GM23338 (cell line): ENCODE measurements around the gene SLC35A2. TPM values are rescaled to one million over a fixed set of nuclear protein-coding genes. Genes with fewer than 3 reads are reported as not detected.

Experiments
- ATAC-seq: fragments of 200-7000 bp; cut with Tn5 transposase; 3 replicates; pipeline ENCODE4 v1.9.1; 2020
- DNase-seq: peaks from one replicate; pipeline ENCODE4 v3.0.0-alpha.2; 2015; ENCODE audit warnings: low spot score
- H2AFZ ChIP-seq: fragments of 200-600 bp; sonication (generic); 2 replicates; pipeline ENCODE4 v1.8.0; 2016; ENCODE audit warnings: antibody characterized with exemption, mild to moderate bottlenecking, moderate library complexity
- H3F3A ChIP-seq: fragments of 200-600 bp; sonication (generic); replicated peaks from 2 replicates; pipeline ENCODE4 v1.8.0; 2017; ENCODE audit warnings: antibody characterized with exemption, mixed run types, low read depth
- H3K27ac ChIP-seq: fragments of 200-600 bp; sonication (generic); 2 replicates; pipeline ENCODE4 v1.6.1; 2016; ENCODE audit warnings: low read depth
- H3K27me3 ChIP-seq: fragments of 200-600 bp; sonication (generic); 2 replicates; pipeline ENCODE4 v1.8.0; 2016; ENCODE audit warnings: mild to moderate bottlenecking, mixed run types, moderate library complexity; ENCODE audit not compliant: insufficient read depth
- H3K36me3 ChIP-seq: fragments of 200-600 bp; sonication (generic); 2 replicates; pipeline ENCODE4 v1.8.0; 2016; ENCODE audit warnings: mild to moderate bottlenecking; ENCODE audit not compliant: insufficient read depth
- H3K4me1 ChIP-seq: fragments of 200-600 bp; sonication (generic); 2 replicates; pipeline ENCODE4 v1.8.0; 2016; ENCODE audit warnings: mild to moderate bottlenecking, moderate library complexity; ENCODE audit not compliant: insufficient read depth
- H3K4me2 ChIP-seq: fragments of 200-600 bp; sonication (generic); 2 replicates; pipeline ENCODE4 v1.7.1; 2017; ENCODE audit warnings: mixed run types
- H3K4me3 ChIP-seq: fragments of 200-600 bp; sonication (generic); 2 replicates; pipeline ENCODE4 v1.6.1; 2016; ENCODE audit warnings: mixed run types
- H3K79me2 ChIP-seq: fragments of 200-600 bp; sonication (generic); replicated peaks from 2 replicates; pipeline ENCODE4 v1.8.0; 2017; ENCODE audit warnings: mild to moderate bottlenecking; ENCODE audit not compliant: insufficient read depth
- H3K9me2 ChIP-seq: fragments of 200-600 bp; sonication (generic); 2 replicates; pipeline ENCODE4 v1.8.0; 2017; ENCODE audit not compliant: insufficient read depth
- H4K20me1 ChIP-seq: fragments of 200-600 bp; sonication (generic); replicated peaks from 2 replicates; pipeline ENCODE4 v1.8.0; 2017; ENCODE audit warnings: mild to moderate bottlenecking; ENCODE audit not compliant: insufficient read depth
- H3K27ac Mint-ChIP-seq: 2 replicates; pipeline ENCODE4 v1.8.0; 2020; ENCODE audit warnings: inconsistent platforms, mild to moderate bottlenecking, moderate library complexity, mixed read lengths
- H3K27me3 Mint-ChIP-seq: 3 replicates; pipeline ENCODE4 v1.8.0; 2022; ENCODE audit warnings: low read depth, mild to moderate bottlenecking, moderate library complexity, mixed read lengths, inconsistent platforms; ENCODE audit not compliant: insufficient read depth, poor library complexity
- H3K36me3 Mint-ChIP-seq: 3 replicates; pipeline ENCODE4 v1.8.0; 2021; ENCODE audit warnings: low read depth, mild to moderate bottlenecking, inconsistent platforms, moderate library complexity, mixed read lengths
- H3K4me1 Mint-ChIP-seq: 3 replicates; pipeline ENCODE4 v1.8.0; 2020; ENCODE audit warnings: mild to moderate bottlenecking, inconsistent platforms, mixed read lengths
- H3K4me3 Mint-ChIP-seq: 3 replicates; pipeline ENCODE4 v1.8.0; 2021; ENCODE audit warnings: moderate library complexity, mild to moderate bottlenecking, inconsistent platforms, mixed read lengths
- H3K9me3 Mint-ChIP-seq: 3 replicates; pipeline ENCODE4 v1.8.0; 2020; ENCODE audit warnings: moderate library complexity, mild to moderate bottlenecking, inconsistent platforms, mixed read lengths
- EZH2phosphoT487 ChIP-seq: fragments of 200-600 bp; sonication (generic); IDR thresholded peaks from one replicate; pipeline ENCODE4 v1.8.1; 2018; ENCODE audit warnings: antibody characterized with exemption; ENCODE audit not compliant: unreplicated experiment
- STAT1 ChIP-seq: IDR thresholded peaks from one replicate; pipeline ENCODE4 v1.6.1; 2016; ENCODE audit warnings: antibody characterized with exemption; ENCODE audit not compliant: unreplicated experiment
- ZNF114 ChIP-seq: fragments of 250-450 bp; sonication (Bioruptor Pico); IDR thresholded peaks from 2 replicates; pipeline ENCODE4 v1.5.0; 2020; ENCODE audit warnings: mild to moderate bottlenecking, moderate library complexity
- polyA plus RNA-seq: library from polyadenylated mRNA; unstranded; fragments of >200 nt; fragmentation: Nextera tagmentation; extraction: Ambion mirVana; gene quantifications from 2 replicates; pipeline ENCODE4 v1.2.1, GENCODE V29; 2016
- total RNA-seq: library from RNA; depleted of rRNA; stranded (reverse); fragments of >200 nt; shearing (Covaris generic); gene quantifications from 2 replicates; pipeline ENCODE4 v1.2.3, GENCODE V29; 2014
- TF ChIP-seq, protein P1 (sequence below): IDR thresholded peaks from one replicate; pipeline ENCODE4 v1.6.1; 2018; ENCODE audit warnings: antibody characterized with exemption; ENCODE audit not compliant: unreplicated experiment
- TF ChIP-seq, protein P2 (sequence below), 2 experiments: fragments of 200-600 bp in 1 of 2; sonication (generic) in 1 of 2; conservative IDR thresholded peaks; 2 replicates each; pipeline versions ENCODE4 v1.5.1 to v1.6.1; 2016 to 2017; ENCODE audit warnings: antibody characterized with exemption in 2 of 2, low read depth in 2 of 2, mild to moderate bottlenecking in 2 of 2, moderate library complexity in 1 of 2
- TF ChIP-seq, protein P3 (sequence below): IDR thresholded peaks from 2 replicates; pipeline ENCODE4 v1.6.1; 2016; ENCODE audit warnings: antibody characterized with exemption

Gene SLC35A2
- total and polyA plus RNA-seq, 2 experiments from 2014 or later = 13.0 to 16.4 TPM

DNA sequence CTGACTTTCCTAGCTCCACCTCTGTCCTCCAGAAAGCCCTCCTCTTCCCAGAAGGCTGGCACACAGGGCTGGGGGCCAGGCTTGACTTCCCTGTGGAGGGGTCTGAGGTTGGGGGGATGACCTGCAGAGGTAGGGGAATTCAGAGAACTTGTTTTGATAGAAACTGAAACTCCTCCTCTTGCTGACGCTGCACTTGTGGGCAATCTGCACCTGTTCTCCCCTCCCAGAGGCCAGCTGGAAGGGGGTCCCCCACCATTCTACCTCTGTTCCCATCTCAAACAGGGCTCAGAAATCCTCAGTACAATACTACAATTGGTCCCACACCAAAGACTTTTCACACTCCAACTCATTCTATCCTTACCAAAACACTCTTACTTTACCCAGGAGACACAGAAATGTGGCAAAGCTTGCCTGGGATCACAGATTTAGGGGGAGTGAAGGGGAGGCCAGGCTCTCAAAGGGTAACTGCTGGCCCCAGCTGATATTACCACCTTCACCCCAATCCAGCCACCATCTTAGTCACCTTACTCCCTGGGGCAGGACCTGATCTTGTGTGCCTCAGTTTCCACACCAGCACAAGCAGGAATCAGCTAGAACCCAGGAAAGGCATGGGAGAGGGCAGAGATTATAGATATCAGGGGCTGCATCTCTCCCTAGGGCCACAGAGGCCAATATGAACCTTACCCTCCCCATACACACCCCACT, 27.4 kb upstream of the SLC35A2 start:
- Histone ChIP-seq H3K4me2 (no peak overlapping the region), H3K27me3 (no peaks in the 10 kb centered on the region), H3K79me2 (peaks cover 50% of the 10 kb centered on the region), H2AFZ (no peak overlapping the region), H3F3A (no peaks in the 10 kb centered on the region), H3K4me3 (no peak overlapping the region), H4K20me1 (no peaks in the 10 kb centered on the region; the same call in 1 of the 2 replicates), H3K9me2 (no peaks in the 10 kb centered on the region), H3K36me3 (no peaks in the 10 kb centered on the region), H3K4me1 (peaks cover 4% of the 10 kb centered on the region; the same call in 1 of the 2 replicates), H3K27ac (0 out of 2 replicates have a peak overlapping the region, but pooled peaks have one; percentile 26)
- Mint-ChIP-seq H3K36me3 (peaks cover 55% of the 10 kb centered on the region), H3K4me1 (peaks cover 46% of the 10 kb centered on the region), H3K27me3 (peaks cover 8% of the 10 kb centered on the region), H3K9me3 (no peaks in the 10 kb centered on the region; the same call in 2 of the 3 replicates), H3K27ac (peak overlapping the region; percentile 91), H3K4me3 (no peak overlapping the region; the same call in 2 of the 3 replicates)
- DNase-seq (no peak), ATAC-seq (no peak)
- TF ChIP-seq, protein P1, sequence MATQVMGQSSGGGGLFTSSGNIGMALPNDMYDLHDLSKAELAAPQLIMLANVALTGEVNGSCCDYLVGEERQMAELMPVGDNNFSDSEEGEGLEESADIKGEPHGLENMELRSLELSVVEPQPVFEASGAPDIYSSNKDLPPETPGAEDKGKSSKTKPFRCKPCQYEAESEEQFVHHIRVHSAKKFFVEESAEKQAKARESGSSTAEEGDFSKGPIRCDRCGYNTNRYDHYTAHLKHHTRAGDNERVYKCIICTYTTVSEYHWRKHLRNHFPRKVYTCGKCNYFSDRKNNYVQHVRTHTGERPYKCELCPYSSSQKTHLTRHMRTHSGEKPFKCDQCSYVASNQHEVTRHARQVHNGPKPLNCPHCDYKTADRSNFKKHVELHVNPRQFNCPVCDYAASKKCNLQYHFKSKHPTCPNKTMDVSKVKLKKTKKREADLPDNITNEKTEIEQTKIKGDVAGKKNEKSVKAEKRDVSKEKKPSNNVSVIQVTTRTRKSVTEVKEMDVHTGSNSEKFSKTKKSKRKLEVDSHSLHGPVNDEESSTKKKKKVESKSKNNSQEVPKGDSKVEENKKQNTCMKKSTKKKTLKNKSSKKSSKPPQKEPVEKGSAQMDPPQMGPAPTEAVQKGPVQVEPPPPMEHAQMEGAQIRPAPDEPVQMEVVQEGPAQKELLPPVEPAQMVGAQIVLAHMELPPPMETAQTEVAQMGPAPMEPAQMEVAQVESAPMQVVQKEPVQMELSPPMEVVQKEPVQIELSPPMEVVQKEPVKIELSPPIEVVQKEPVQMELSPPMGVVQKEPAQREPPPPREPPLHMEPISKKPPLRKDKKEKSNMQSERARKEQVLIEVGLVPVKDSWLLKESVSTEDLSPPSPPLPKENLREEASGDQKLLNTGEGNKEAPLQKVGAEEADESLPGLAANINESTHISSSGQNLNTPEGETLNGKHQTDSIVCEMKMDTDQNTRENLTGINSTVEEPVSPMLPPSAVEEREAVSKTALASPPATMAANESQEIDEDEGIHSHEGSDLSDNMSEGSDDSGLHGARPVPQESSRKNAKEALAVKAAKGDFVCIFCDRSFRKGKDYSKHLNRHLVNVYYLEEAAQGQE = no peak
- no peak for TF ChIP-seq STAT1
- TF ChIP-seq, protein P2, sequence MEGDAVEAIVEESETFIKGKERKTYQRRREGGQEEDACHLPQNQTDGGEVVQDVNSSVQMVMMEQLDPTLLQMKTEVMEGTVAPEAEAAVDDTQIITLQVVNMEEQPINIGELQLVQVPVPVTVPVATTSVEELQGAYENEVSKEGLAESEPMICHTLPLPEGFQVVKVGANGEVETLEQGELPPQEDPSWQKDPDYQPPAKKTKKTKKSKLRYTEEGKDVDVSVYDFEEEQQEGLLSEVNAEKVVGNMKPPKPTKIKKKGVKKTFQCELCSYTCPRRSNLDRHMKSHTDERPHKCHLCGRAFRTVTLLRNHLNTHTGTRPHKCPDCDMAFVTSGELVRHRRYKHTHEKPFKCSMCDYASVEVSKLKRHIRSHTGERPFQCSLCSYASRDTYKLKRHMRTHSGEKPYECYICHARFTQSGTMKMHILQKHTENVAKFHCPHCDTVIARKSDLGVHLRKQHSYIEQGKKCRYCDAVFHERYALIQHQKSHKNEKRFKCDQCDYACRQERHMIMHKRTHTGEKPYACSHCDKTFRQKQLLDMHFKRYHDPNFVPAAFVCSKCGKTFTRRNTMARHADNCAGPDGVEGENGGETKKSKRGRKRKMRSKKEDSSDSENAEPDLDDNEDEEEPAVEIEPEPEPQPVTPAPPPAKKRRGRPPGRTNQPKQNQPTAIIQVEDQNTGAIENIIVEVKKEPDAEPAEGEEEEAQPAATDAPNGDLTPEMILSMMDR (conservative IDR thresholded peaks at IDR 0.05; ENCODE audit: low read depth in 2 of 2) = no peak
- TF ChIP-seq ZNF114 = no peak
- TF ChIP-seq EZH2phosphoT487 = no peak
- TF ChIP-seq, protein P3, sequence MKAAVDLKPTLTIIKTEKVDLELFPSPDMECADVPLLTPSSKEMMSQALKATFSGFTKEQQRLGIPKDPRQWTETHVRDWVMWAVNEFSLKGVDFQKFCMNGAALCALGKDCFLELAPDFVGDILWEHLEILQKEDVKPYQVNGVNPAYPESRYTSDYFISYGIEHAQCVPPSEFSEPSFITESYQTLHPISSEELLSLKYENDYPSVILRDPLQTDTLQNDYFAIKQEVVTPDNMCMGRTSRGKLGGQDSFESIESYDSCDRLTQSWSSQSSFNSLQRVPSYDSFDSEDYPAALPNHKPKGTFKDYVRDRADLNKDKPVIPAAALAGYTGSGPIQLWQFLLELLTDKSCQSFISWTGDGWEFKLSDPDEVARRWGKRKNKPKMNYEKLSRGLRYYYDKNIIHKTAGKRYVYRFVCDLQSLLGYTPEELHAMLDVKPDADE = no peak
